Measurements from ENCODE around the gene MAF. TPM values are rescaled to one million over a fixed set of nuclear protein-coding genes. Genes with fewer than 3 reads are reported as not detected.

MAF gene
- polyA plus RNA-seq, 1 experiment, result 0.07 TPM

DNA sequence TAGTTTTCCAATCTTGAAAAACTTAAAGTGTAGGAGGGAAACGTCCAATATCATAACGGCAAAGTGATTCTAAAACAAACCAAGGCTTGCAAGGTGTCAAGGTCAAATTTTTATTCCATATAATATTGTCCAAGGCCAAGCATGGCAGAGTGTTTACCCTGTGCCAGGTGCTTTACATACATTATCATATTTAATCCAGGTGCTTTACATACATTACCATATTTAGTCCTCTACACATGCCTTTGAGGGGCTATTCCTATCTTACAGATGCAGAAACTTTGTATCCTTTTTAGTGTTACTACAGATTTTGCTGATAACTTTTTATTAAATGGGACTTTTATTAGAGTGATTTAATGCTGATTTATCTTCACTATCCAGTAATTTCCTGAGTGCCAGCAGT is 23.9 kb downstream of the MAF start:
- DNase-seq (ENCODE audit: low read depth, low spot score), result no peak
- ChIA-PET POLR2A (no interaction called here), CTCF (no interaction called here)
- no peaks in the 10 kb centered on the region for H3K27me3 ChIP-seq (ENCODE audit: control insufficient read depth, insufficient read depth, low read length)
- TF ChIP-seq, protein P1, sequence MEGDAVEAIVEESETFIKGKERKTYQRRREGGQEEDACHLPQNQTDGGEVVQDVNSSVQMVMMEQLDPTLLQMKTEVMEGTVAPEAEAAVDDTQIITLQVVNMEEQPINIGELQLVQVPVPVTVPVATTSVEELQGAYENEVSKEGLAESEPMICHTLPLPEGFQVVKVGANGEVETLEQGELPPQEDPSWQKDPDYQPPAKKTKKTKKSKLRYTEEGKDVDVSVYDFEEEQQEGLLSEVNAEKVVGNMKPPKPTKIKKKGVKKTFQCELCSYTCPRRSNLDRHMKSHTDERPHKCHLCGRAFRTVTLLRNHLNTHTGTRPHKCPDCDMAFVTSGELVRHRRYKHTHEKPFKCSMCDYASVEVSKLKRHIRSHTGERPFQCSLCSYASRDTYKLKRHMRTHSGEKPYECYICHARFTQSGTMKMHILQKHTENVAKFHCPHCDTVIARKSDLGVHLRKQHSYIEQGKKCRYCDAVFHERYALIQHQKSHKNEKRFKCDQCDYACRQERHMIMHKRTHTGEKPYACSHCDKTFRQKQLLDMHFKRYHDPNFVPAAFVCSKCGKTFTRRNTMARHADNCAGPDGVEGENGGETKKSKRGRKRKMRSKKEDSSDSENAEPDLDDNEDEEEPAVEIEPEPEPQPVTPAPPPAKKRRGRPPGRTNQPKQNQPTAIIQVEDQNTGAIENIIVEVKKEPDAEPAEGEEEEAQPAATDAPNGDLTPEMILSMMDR (IDR thresholded peaks at IDR 0.05; ENCODE audit: low read depth, low read length), result no peak
- H3K9me3 ChIP-seq (ENCODE audit: control insufficient read depth, insufficient read depth, low read length), result no peaks in the 10 kb centered on the region
- H3K27ac ChIP-seq (ENCODE audit: low read depth, low read length), result no peak overlapping the region
- H3K4me3 ChIP-seq (ENCODE audit: low read depth, low read length), result no peak overlapping the region

DNA sequence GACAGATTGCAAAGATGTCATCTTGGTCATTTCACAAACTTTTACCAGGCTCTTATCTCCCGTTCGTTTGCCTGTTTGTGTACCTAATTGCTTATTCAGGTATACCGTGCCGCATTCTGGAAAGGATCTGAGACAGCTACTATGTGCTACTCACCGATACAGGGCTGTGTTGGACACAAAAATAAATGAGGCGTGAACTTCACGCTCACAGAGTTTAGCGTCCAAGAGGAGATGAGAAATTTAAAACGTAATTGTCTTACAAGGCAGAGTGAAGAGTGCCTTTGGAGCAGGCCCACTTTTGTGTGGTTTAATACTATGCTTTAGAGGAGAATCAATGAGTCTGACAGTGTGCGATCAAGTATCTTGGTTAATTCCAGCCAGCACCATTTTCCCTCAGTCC is 26.7 kb downstream of the MAF start:
- Histone ChIP-seq H3K27ac (ENCODE audit: low read depth, low read length) (no peak overlapping the region), H3K9me3 (ENCODE audit: control insufficient read depth, insufficient read depth, low read length) (no peaks in the 10 kb centered on the region), H3K27me3 (ENCODE audit: control insufficient read depth, insufficient read depth, low read length) (no peaks in the 10 kb centered on the region), H3K4me3 (ENCODE audit: low read depth, low read length) (no peak overlapping the region)
- TF ChIP-seq, protein P1 (IDR thresholded peaks at IDR 0.05; ENCODE audit: low read depth, low read length), result no peak
- DNase-seq (ENCODE audit: low read depth, low spot score), result no peak
- ChIA-PET CTCF (no interaction called here), POLR2A (no interaction called here)

DNA sequence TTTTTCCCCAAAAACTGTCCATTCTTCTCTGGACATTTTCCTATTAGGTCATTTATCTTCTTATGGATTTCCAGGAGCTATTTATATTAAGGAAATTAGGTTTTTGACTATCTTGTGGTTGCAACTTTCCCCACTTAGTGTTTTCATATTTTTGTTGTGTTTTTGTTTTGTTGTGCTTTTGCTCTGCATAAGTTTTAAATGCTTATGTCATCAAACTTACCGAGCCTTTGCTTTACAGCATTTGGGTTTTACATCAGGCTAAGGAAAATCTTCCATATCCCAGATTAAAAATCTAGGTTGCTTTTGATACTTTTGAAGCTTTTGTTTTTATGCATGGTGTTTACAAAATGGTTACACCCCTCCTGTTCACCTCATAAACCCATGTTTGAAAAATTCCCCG is 27.5 kb downstream of the MAF start:
- Histone ChIP-seq H3K4me3 (ENCODE audit: low read depth, low read length) (no peak overlapping the region), H3K27ac (ENCODE audit: low read depth, low read length) (no peak overlapping the region), H3K27me3 (ENCODE audit: control insufficient read depth, insufficient read depth, low read length) (no peaks in the 10 kb centered on the region), H3K9me3 (ENCODE audit: control insufficient read depth, insufficient read depth, low read length) (no peaks in the 10 kb centered on the region)
- DNase-seq (ENCODE audit: low read depth, low spot score), result no peak
- TF ChIP-seq, protein P1 (IDR thresholded peaks at IDR 0.05; ENCODE audit: low read depth, low read length), result no peak
- POLR2A ChIA-PET, result no interaction called here
- CTCF ChIA-PET, result no interaction called here

DNA sequence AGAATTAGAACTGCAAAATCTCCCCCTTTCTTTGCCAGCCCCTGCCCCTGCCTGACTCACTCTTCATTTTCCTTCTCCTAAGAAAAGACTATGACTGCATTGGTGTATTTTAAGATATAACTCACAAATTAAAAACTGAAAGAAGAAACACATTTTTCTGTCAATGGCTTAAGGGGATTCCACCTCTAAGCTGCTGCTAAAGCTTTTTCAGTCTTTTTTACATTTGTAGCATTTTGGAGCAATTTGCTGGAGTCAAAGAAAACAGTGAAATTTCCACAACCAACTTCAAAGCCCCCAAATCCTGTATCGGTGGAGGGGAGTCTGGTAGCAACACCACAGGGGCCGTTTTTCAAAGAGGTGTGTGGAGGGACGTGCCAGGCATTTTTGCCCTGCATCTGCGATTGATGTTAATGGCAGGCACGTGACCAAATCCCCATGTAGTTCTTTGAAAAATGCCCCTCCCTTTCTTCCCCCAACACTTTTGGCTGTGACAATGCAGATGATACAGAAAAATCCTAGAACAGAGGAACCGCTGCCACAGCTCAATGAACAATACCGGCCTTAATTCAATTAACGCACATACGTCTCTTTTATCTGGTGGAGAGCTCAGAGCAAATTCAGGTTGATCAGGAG is 28.5 kb downstream of the MAF start:
- Histone ChIP-seq H3K9me3 (ENCODE audit: control insufficient read depth, insufficient read depth, low read length) (no peaks in the 10 kb centered on the region), H3K27me3 (ENCODE audit: control insufficient read depth, insufficient read depth, low read length) (no peaks in the 10 kb centered on the region), H3K4me3 (ENCODE audit: low read depth, low read length) (no peak overlapping the region), H3K27ac (ENCODE audit: low read depth, low read length) (no peak overlapping the region)
- TF ChIP-seq, protein P1 (IDR thresholded peaks at IDR 0.05; ENCODE audit: low read depth, low read length), result no peak
- no peak for DNase-seq (ENCODE audit: low read depth, low spot score)
- CTCF ChIA-PET, result no interaction called here
- POLR2A ChIA-PET, result no interaction called here

DNA sequence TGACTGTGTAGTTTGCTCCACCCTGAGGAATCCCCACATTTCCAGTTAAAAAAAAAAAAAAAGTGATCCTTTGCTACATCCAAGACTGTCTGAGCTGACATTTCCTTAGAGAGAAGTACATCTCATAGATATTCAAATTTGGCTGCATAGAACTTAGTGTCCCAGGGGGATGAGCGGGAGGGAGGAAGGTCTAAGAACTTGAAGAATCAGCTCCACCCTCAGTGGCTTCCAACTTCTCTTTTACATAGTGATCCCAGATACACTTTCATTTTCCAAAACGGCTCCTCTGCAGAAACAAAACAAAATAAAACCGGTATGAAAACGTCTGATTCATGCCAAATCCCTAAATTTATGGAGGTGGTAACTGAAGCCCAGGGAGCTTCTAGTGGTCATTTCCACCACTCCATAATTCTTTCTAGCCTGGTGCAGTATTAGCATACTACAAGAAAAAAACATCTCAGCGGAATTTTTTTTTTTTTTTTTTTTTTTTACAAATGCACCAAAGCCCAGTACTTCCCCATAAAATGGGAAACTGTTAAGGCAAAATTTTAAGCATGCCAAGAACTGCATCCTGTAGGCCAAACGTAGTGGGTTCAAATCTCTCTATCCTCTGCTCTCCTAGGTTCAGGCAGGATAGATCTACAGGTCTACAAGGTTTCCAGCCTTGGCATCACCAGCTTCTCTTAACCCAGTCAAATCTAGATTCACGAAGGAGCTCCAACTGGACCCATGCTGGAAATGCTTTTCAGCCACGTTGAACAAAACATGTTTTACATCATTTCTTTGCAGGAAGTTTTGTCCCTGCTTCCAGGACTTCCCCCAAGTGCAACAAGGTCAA is 29.3 kb downstream of the MAF start:
- no peaks in the 10 kb centered on the region for H3K27me3 ChIP-seq (ENCODE audit: control insufficient read depth, insufficient read depth, low read length)
- TF ChIP-seq, protein P1 (IDR thresholded peaks at IDR 0.05; ENCODE audit: low read depth, low read length), result no peak
- ChIA-PET CTCF (no interaction called here), POLR2A (no interaction called here)
- no peak overlapping the region for H3K4me3 ChIP-seq (ENCODE audit: low read depth, low read length)
- H3K9me3 ChIP-seq (ENCODE audit: control insufficient read depth, insufficient read depth, low read length), result no peaks in the 10 kb centered on the region
- DNase-seq (ENCODE audit: low read depth, low spot score), result no peak
- no peak overlapping the region for H3K27ac ChIP-seq (ENCODE audit: low read depth, low read length)

Data from AG04450 (cell line).